Measurements from ENCODE around the gene ZNF398. TPM values are rescaled to one million over a fixed set of nuclear protein-coding genes. Genes with fewer than 3 reads are reported as not detected.

Gene ZNF398
- total RNA-seq, 2 donors from 2014 or later, result 27.6 to 28.9 TPM

GRCh38 chr7:149147752-149148653, 750 bp downstream of the ZNF398 start:
- H3K36me3 ChIP-seq, result no peaks in the 10 kb centered on the region
- no peaks in the 10 kb centered on the region for H3K4me1 ChIP-seq (replicated peaks)
- WGBS, result under 1% methylated on average over 82 of the region's 86 CpGs
- peak overlapping the region; percentile 85 to 93 for H3K27ac ChIP-seq
- no peak for DNase-seq (ENCODE audit: low spot score)
- intact Hi-C loops (cut with DNase I), result loop anchor here (2.0 kb wide), 1 partner anchor 21 kb away; the partner anchor contains the start of gene ZNF425
- peak overlapping the region; percentile 93 to 98 for H3K4me3 ChIP-seq
- H3K9me3 ChIP-seq, result no peaks in the 10 kb centered on the region
- TF ChIP-seq POLR2AphosphoS5 (IDR thresholded peaks at IDR 0.05), result no peak
- TF ChIP-seq CTCF (IDR thresholded peaks at IDR 0.05), result no peak
- TF ChIP-seq POLR2A (IDR thresholded peaks at IDR 0.05), result no peak
- H3K27me3 ChIP-seq (replicated peaks; ENCODE audit: insufficient read depth), result no peaks in the 10 kb centered on the region

GRCh38 chr7:149150981-149151380, 3.7 kb downstream of the ZNF398 start:
- intact Hi-C loops (cut with DNase I), result no loop called here
- H3K27ac ChIP-seq, result no peak overlapping the region
- H3K9me3 ChIP-seq, result no peaks in the 10 kb centered on the region
- DNase-seq (ENCODE audit: low spot score), result no peak
- TF ChIP-seq POLR2AphosphoS5 (IDR thresholded peaks at IDR 0.05) (no peak), CTCF (IDR thresholded peaks at IDR 0.05) (no peak), POLR2A (IDR thresholded peaks at IDR 0.05) (no peak)
- WGBS, result 65% methylated on average over 4 of the region's 4 CpGs
- H3K36me3 ChIP-seq, result no peaks in the 10 kb centered on the region
- no peaks in the 10 kb centered on the region for H3K4me1 ChIP-seq (replicated peaks)
- no peaks in the 10 kb centered on the region for H3K27me3 ChIP-seq (replicated peaks; ENCODE audit: insufficient read depth)
- no peak overlapping the region for H3K4me3 ChIP-seq

GRCh38 chr7:149153346-149153745, 6.1 kb downstream of the ZNF398 start:
- H3K4me3 ChIP-seq, result no peak overlapping the region
- H3K4me1 ChIP-seq (replicated peaks), result no peaks in the 10 kb centered on the region
- no peak overlapping the region for H3K27ac ChIP-seq
- 93% methylated on average over 2 of the region's 2 CpGs for WGBS
- intact Hi-C loops (cut with DNase I), result no loop called here
- no peak for DNase-seq (ENCODE audit: low spot score)
- H3K36me3 ChIP-seq, result no peaks in the 10 kb centered on the region
- no peaks in the 10 kb centered on the region for H3K27me3 ChIP-seq (replicated peaks; ENCODE audit: insufficient read depth)
- H3K9me3 ChIP-seq, result no peaks in the 10 kb centered on the region
- TF ChIP-seq POLR2AphosphoS5 (IDR thresholded peaks at IDR 0.05) (no peak), POLR2A (IDR thresholded peaks at IDR 0.05) (no peak), CTCF (IDR thresholded peaks at IDR 0.05) (no peak)

GRCh38 chr7:149154056-149154455, 6.8 kb downstream of the ZNF398 start:
- intact Hi-C loops (cut with DNase I), result no loop called here
- no peak for TF ChIP-seq CTCF (IDR thresholded peaks at IDR 0.05)
- TF ChIP-seq POLR2AphosphoS5 (IDR thresholded peaks at IDR 0.05), result no peak
- TF ChIP-seq POLR2A (IDR thresholded peaks at IDR 0.05), result no peak
- Histone ChIP-seq H3K9me3 (no peaks in the 10 kb centered on the region), H3K4me3 (no peak overlapping the region), H3K4me1 (replicated peaks) (no peaks in the 10 kb centered on the region), H3K36me3 (no peaks in the 10 kb centered on the region), H3K27ac (no peak overlapping the region), H3K27me3 (replicated peaks; ENCODE audit: insufficient read depth) (no peaks in the 10 kb centered on the region)
- 76% methylated on average over 11 of the region's 11 CpGs for WGBS
- no peak for DNase-seq (ENCODE audit: low spot score)

GRCh38 chr7:149156898-149157297, 9.6 kb downstream of the ZNF398 start:
- no peak for DNase-seq (ENCODE audit: low spot score)
- Histone ChIP-seq H3K27me3 (replicated peaks; ENCODE audit: insufficient read depth) (no peaks in the 10 kb centered on the region), H3K9me3 (no peaks in the 10 kb centered on the region), H3K4me1 (replicated peaks) (no peaks in the 10 kb centered on the region), H3K36me3 (no peaks in the 10 kb centered on the region), H3K4me3 (no peak overlapping the region), H3K27ac (no peak overlapping the region)
- no peak for TF ChIP-seq POLR2A (IDR thresholded peaks at IDR 0.05)
- no peak for TF ChIP-seq CTCF (IDR thresholded peaks at IDR 0.05)
- no peak for TF ChIP-seq POLR2AphosphoS5 (IDR thresholded peaks at IDR 0.05)
- intact Hi-C loops (cut with DNase I), result no loop called here
- 94% methylated on average over 6 of the region's 6 CpGs for WGBS
